Keratinocyte (primary cell): ENCODE data around the gene ECHS1. TPM values are rescaled to one million over a fixed set of nuclear protein-coding genes. Genes with fewer than 3 reads are reported as not detected.

Experiments used
- DNase-seq: peaks from one replicate; pipeline ENCODE4 v3.0.0-alpha.2; 2011; ENCODE audit warnings: low read depth, missing footprints, low spot score
- FAIRE-seq: peaks from 2 replicates; lab custom pipeline; 2011; peaks lifted over from hg19 to GRCh38; lab: Jason Lieb, UNC
- H2AFZ ChIP-seq: 2 replicates; pipeline ENCODE4 v1.6.0; 2012; ENCODE audit warnings: low read length, control low read depth, inconsistent platforms; ENCODE audit not compliant: control insufficient read depth
- H3K27ac ChIP-seq: 2 replicates; pipeline ENCODE4 v1.5.1; 2011; ENCODE audit warnings: low read length; ENCODE audit not compliant: control insufficient read depth, insufficient read depth
- H3K27me3 ChIP-seq: 3 replicates; pipeline ENCODE4 v1.6.0; 2011; ENCODE audit warnings: low read length; ENCODE audit not compliant: control insufficient read depth, insufficient read depth; ENCODE audit errors: extremely low read depth
- H3K36me3 ChIP-seq, 2 experiments: 2 replicates in 1 of 2; 3 replicates in 1 of 2; pipeline ENCODE4 v1.5.1; 2011; ENCODE audit warnings: low read length in 2 of 2, mild to moderate bottlenecking in 1 of 2; ENCODE audit not compliant: control insufficient read depth in 2 of 2, insufficient read depth in 2 of 2; ENCODE audit errors: extremely low read depth in 1 of 2
- H3K4me1 ChIP-seq: 3 replicates; pipeline ENCODE4 v1.5.1; 2011; ENCODE audit warnings: low read length; ENCODE audit not compliant: control insufficient read depth, insufficient read depth; ENCODE audit errors: extremely low read depth
- H3K4me2 ChIP-seq: 3 replicates; pipeline ENCODE4 v1.6.0; 2011; ENCODE audit warnings: low read depth, low read length; ENCODE audit not compliant: control insufficient read depth, insufficient read depth; ENCODE audit errors: extremely low read depth
- H3K4me3 ChIP-seq, 3 experiments: fragments of 200-600 bp in 1 of 3; sonication (generic) in 1 of 3; 2 replicates in 2 of 3; 3 replicates in 1 of 3; pipeline ENCODE4 v1.5.1; 2011 to 2016; ENCODE audit warnings: low read length in 3 of 3, mild to moderate bottlenecking in 3 of 3, control low read depth in 2 of 3, inconsistent platforms in 1 of 3, low read depth in 1 of 3, mixed read lengths in 1 of 3, mixed run types in 1 of 3, moderate library complexity in 1 of 3; ENCODE audit not compliant: control insufficient read depth in 2 of 3, insufficient read depth in 2 of 3; ENCODE audit errors: extremely low read depth in 1 of 3
- H3K79me2 ChIP-seq: 2 replicates; pipeline ENCODE4 v1.6.0; 2012; ENCODE audit warnings: low read length; ENCODE audit not compliant: control insufficient read depth, insufficient read depth
- H3K9ac ChIP-seq: 3 replicates; pipeline ENCODE4 v1.6.0; 2011; ENCODE audit warnings: low read length; ENCODE audit not compliant: control insufficient read depth, insufficient read depth; ENCODE audit errors: extremely low read depth
- H3K9me1 ChIP-seq: 3 replicates; pipeline ENCODE4 v1.6.0; 2011; ENCODE audit warnings: low read length; ENCODE audit not compliant: control insufficient read depth, insufficient read depth; ENCODE audit errors: extremely low read depth
- H3K9me3 ChIP-seq: 2 replicates; pipeline ENCODE4 v1.5.1; 2012; ENCODE audit warnings: low read depth, low read length; ENCODE audit not compliant: control insufficient read depth
- H4K20me1 ChIP-seq: 3 replicates; pipeline ENCODE4 v1.6.0; 2011; ENCODE audit warnings: low read length; ENCODE audit not compliant: control insufficient read depth, insufficient read depth; ENCODE audit errors: extremely low read depth
- CTCF ChIP-seq, 3 experiments: IDR thresholded peaks in 1 of 3; conservative IDR thresholded peaks in 1 of 3; optimal IDR thresholded peaks in 1 of 3; 2 replicates in 2 of 3; 3 replicates in 1 of 3; pipeline versions ENCODE3 to v1.5.1; 2011; ENCODE audit warnings: low read length in 3 of 3, mild to moderate bottlenecking in 3 of 3, moderate library complexity in 2 of 3, control low read depth in 1 of 3, inconsistent platforms in 1 of 3; ENCODE audit not compliant: insufficient read depth in 2 of 3; ENCODE audit errors: extremely low read depth in 1 of 3
- EZH2 ChIP-seq: IDR thresholded peaks from one replicate; pipeline ENCODE4 v1.6.1; 2012; ENCODE audit warnings: inconsistent platforms, mild to moderate bottlenecking, low read length, moderate library complexity
- dilution Hi-C: fragments of 300-500 bp; cut with MboI; formaldehyde crosslinking; loops from one replicate; pipeline ENCODE4 v1.7.0; 2020; ENCODE audit warnings: low sequenced_read_pairs; ENCODE audit not compliant: extremely low pct_ligation_motif_present
- polyA plus RNA-seq, 5 experiments: library from polyadenylated mRNA; depleted of rRNA in 3 of 5; stranded (reverse) in 3 of 5; stranded (forward) in 1 of 5; unstranded in 1 of 5; fragments of >200 nt; gene quantifications; 1 replicate in 1 of 5; 2 replicates in 3 of 5; 3 replicates in 1 of 5; pipeline versions ENCODE4 v1.2.1 to v1.2.3, GENCODE V29; 2011 to 2012; ENCODE audit warnings: missing spikeins in 2 of 5, low read depth in 1 of 5, low replicate concordance in 1 of 5

ECHS1 gene
- polyA plus RNA-seq, 1 donor (not counting 4 experiments of a cell fraction or from before 2014, with no cell fraction given): 27.1 TPM

- FAIRE-seq: no peak
- H3K27ac ChIP-seq: no peak overlapping the region
- DNase-seq: no peak
- TF ChIP-seq EZH2: no peak
- no peak for TF ChIP-seq CTCF (optimal IDR thresholded peaks at IDR 0.05 in 1 of 3, IDR thresholded peaks at IDR 0.05 in 1 of 3, conservative IDR thresholded peaks at IDR 0.05 in 1 of 3; ENCODE audit: extremely low read depth in 1 of 3, insufficient read depth in 2 of 3, low read length in 3 of 3)
- dilution Hi-C loops: no loop called here
- H2AFZ ChIP-seq: no peak overlapping the region
- no peaks in the 10 kb centered on the region for H3K9me3 ChIP-seq
- no peak overlapping the region for H3K4me3 ChIP-seq
- H3K36me3 ChIP-seq: no peaks in the 10 kb centered on the region
- no peak overlapping the region for H3K4me2 ChIP-seq
- H3K79me2 ChIP-seq: no peaks in the 10 kb centered on the region
- H3K9me1 ChIP-seq: no peaks in the 10 kb centered on the region
- no peaks in the 10 kb centered on the region for H3K27me3 ChIP-seq
- no peaks in the 10 kb centered on the region for H4K20me1 ChIP-seq
- no peak overlapping the region for H3K9ac ChIP-seq
- H3K4me1 ChIP-seq: no peaks in the 10 kb centered on the region
Measured at GRCh38 chr10:133383551-133383950, 10.4 kb upstream of the ECHS1 start.

- Histone ChIP-seq H3K4me3 (no peak overlapping the region), H3K27me3 (no peaks in the 10 kb centered on the region), H3K79me2 (no peaks in the 10 kb centered on the region), H3K9ac (no peak overlapping the region), H3K9me1 (no peaks in the 10 kb centered on the region), H4K20me1 (no peaks in the 10 kb centered on the region), H3K4me1 (no peaks in the 10 kb centered on the region), H3K36me3 (no peaks in the 10 kb centered on the region), H2AFZ (no peak overlapping the region), H3K4me2 (no peak overlapping the region), H3K9me3 (no peaks in the 10 kb centered on the region), H3K27ac (no peak overlapping the region)
- FAIRE-seq (no peak), DNase-seq (no peak)
- TF ChIP-seq CTCF (optimal IDR thresholded peaks at IDR 0.05 in 1 of 3, IDR thresholded peaks at IDR 0.05 in 1 of 3, conservative IDR thresholded peaks at IDR 0.05 in 1 of 3; ENCODE audit: extremely low read depth in 1 of 3, insufficient read depth in 2 of 3, low read length in 3 of 3) (no peak), EZH2 (no peak)
- dilution Hi-C loops: no loop called here
Measured at GRCh38 chr10:133381036-133381435, 7.9 kb upstream of the ECHS1 start.
